ENCODE measurements around the gene PKHD1.

DNA sequence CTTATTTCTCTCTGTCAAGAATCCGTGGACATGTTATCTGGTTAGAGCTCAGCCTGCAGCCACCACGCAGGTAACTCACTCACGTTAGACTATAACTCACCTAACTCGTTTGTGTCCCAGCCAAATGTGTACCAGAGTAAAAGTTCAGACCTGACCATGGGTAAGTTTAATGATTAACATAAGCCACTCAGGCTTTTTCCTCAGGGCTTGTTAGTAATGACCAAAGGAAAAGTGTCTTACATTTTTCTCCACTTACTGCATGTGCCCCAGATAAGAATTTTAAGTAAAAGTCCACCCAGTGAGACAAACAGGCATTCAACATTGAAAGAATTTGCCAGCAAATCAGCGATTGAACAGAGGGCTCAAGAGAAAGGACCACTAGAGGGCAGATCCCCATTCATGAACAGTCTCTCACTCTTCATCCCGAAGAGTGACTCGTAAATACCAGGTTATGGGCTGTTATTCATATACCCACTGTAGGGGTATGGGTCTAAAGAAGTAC lies at the start of gene PKHD1:
- TF ChIP-seq POLR2A (IDR thresholded peaks at IDR 0.05; ENCODE audit: low read length) (no peak), GATA1 (IDR thresholded peaks at IDR 0.05; ENCODE audit: low read depth, low read length) (no peak)
